Choroid plexus epithelial cell (primary cell): ENCODE data around the gene USP4.
A peak's percentile ranks its signal among the peaks of the same experiment; 100 is the strongest.

ENCODE experiments used
- DNase-seq: peaks from one replicate; pipeline ENCODE4 v3.0.0-alpha.2; 2010; ENCODE audit warnings: low read depth
- H3K4me3 ChIP-seq: 2 replicates; pipeline ENCODE4 v1.5.1; 2011; ENCODE audit warnings: low read depth, mild to moderate bottlenecking, control low read depth, low read length, moderate library complexity
- TF ChIP-seq, protein P1 (sequence below): conservative IDR thresholded peaks from 2 replicates; pipeline ENCODE4 v1.5.1; 2011; ENCODE audit warnings: low read depth, mild to moderate bottlenecking, control low read depth, inconsistent platforms, low read length, moderate library complexity

The USP4 gene

DNA sequence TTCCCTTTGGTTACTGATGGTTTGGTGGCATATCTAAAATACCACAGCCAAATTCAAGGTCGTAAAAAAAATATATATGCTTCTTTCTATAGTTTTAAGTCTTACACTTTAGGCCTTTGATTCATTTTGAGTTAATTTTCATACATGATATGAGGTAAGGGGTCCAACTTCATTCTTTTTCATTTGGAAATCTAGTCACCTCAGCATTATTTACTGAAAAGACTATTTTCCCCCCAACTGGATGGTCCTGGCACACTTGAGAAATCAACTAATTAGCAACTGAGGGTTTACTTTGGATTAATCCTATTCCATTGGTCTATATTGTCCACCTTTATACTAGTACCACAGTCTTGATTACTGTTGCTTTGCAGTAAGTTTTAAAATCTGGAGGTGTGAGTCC is 45.8 kb upstream of the USP4 start:
- no peak for DNase-seq
- H3K4me3 ChIP-seq, result no peak overlapping the region
- TF ChIP-seq, protein P1, sequence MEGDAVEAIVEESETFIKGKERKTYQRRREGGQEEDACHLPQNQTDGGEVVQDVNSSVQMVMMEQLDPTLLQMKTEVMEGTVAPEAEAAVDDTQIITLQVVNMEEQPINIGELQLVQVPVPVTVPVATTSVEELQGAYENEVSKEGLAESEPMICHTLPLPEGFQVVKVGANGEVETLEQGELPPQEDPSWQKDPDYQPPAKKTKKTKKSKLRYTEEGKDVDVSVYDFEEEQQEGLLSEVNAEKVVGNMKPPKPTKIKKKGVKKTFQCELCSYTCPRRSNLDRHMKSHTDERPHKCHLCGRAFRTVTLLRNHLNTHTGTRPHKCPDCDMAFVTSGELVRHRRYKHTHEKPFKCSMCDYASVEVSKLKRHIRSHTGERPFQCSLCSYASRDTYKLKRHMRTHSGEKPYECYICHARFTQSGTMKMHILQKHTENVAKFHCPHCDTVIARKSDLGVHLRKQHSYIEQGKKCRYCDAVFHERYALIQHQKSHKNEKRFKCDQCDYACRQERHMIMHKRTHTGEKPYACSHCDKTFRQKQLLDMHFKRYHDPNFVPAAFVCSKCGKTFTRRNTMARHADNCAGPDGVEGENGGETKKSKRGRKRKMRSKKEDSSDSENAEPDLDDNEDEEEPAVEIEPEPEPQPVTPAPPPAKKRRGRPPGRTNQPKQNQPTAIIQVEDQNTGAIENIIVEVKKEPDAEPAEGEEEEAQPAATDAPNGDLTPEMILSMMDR, result no peak

DNA sequence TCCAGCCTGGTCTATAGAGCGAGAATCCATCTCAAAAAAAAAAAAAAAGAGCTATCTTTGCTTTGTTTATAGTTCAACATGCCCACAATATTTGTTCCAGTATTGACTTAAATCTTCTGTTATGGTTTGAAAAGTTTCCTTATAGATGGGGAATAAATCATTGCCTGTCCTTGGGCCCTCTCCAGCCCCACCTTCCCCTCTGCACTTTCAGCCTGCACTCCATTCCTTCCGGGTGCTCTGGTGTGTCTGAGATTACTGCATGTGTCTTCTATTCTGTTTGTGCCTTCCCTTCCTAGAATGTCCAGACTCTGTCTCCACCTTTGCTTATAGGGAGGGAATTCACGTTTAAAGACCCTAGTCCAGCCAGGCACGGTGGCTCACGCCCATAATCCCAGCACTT is 43.5 kb upstream of the USP4 start:
- H3K4me3 ChIP-seq, result no peak overlapping the region
- TF ChIP-seq, protein P1, result no peak
- DNase-seq, result no peak

DNA sequence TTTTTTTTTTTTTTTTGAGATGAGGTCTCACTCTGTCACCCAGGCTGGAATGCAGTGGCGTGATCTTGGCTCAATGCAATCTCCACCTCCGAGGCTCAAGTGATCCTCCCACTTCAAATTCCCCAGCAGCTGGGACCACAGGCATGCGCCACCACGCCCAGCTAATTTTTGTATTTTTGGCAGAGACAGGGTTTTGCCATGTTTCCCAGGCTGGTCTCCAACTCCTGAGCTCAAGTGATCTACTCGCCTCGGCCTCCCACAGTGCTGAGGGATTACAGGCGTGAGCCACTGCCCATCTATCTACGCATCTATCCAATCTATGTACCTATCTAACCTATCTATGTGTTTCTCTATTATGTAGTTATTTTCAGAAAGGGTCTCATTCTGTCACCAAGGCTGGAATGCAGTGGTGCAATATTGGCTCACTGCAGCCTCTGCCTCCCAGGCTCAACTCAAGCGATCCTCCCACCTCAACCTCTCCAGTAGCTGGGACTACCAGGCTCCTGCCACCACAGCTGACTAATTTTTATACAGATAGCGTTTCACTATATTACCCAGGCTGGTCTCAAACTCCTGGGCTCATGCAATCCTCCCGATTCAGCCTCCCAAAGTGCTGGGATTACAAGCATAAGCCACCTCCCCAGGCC is 38.5 kb upstream of the USP4 start:
- H3K4me3 ChIP-seq, result no peak overlapping the region
- TF ChIP-seq, protein P1, result no peak
- peak; percentile 81 for DNase-seq

DNA sequence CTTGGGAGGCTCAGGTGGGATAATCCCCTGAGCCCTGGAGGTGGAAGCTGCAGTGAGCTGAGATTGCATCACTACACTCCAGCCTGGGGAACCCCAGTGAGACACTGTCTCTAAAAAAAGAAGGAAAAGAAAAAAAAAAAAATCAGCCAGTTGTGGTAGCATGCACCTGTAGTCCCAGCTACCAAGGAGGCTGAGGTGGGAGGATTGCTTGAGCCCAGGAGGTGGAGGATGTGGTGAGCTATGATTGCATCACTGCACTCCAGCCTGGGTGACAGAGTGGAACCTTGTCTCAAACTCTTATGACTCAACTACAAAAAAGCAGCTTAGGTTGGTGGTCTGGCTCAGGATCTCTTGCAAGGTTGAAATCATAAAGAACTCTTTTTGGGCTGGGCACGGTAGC is 37.6 kb upstream of the USP4 start:
- DNase-seq, result peak; percentile 42
- TF ChIP-seq, protein P1, result no peak
- H3K4me3 ChIP-seq, result no peak overlapping the region

DNA sequence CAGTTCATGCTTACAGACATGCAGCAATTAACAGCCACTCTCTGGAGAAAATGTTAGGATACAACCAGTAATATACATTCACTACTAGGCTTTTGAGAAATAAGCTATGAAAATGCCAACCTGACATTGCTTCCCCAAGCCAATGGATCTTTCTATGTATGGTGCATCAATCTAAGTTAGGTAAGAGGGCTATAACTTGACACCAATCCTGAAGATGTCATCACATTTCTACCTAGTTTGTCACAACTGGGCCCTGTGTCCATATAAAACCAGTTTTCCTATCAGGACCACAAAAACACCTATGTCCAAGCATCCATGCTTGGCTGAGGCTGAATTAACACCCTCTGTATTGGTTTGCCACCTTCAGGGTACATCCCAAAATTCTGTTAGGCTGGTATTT is 32.1 kb upstream of the USP4 start:
- TF ChIP-seq, protein P1, result no peak
- H3K4me3 ChIP-seq, result no peak overlapping the region
- DNase-seq, result no peak

DNA sequence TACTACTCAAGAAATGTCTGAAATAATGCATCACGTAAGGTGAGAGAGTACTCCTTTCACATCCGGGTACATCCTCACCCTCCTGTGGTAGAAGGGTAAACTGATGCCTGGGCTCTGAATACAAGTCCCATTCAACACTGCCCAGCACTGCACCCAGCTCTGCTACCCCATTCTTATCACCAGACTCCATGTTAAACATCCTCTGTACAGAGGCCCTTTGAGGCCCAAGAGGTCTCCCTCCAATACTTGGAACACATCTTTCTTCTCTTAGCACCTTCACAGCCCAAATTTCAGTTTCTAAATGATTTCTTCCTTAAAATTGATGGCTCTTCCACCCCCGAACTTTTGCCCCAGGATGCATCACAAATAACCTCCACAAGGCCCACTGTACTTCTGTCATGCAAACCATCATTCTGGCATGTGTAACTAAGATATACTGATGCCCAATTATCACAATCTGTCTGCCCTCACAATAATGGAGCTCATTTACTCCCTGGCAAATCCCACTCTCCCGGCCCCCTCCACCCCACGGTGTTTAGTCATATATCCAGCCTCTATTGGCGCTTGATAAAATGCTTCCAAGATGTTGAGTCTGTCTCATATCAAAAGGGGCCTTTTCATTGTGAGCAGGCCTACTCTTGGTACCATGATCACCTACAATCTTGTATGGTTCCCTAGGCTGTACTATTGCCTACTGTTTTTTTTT is 30.9 kb upstream of the USP4 start:
- H3K4me3 ChIP-seq, result no peak overlapping the region
- no peak for DNase-seq
- TF ChIP-seq, protein P1, result no peak

DNA sequence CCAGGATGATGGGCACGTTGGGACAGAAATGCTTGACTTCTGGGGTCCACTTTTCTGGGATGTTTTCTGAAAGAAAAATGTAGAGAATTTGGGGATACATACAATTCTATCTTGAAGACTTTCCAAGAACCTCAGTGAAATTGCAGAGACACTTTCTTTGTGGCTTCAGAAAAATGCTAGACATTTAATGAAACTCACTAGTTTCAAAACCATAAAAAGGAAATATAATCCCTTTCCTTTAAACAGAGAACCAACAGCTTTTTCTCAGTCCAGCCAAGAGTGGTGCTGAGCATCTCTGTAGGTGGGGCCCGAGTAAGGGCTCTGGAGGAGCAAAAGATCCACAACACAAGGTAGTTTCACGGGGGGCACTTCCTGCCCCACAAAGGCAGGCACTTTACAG is 22.7 kb upstream of the USP4 start:
- no peak overlapping the region for H3K4me3 ChIP-seq
- DNase-seq, result peak; percentile 54
- TF ChIP-seq, protein P1, result no peak
